Gastroesophageal sphincter (tissue), 4 donors: ENCODE results near the gene ELMO1. TPM values are rescaled to one million over a fixed set of nuclear protein-coding genes. Genes with fewer than 3 reads are reported as not detected.

Source experiments
- ATAC-seq: fragments of 150-250 bp; one replicate; pipeline ENCODE4 v1.9.1; 2016; ENCODE audit warnings: mild to moderate bottlenecking, moderate library complexity
- H3K27ac ChIP-seq, 4 donors: fragments of 200-600 bp; sonication (generic) in 3 of 4; 1 replicate in 3 of 4; 2 replicates in 1 of 4; pipeline ENCODE4 v1.5.1; 2016 to 2019
- H3K27me3 ChIP-seq: fragments of 200-600 bp; sonication (generic); one replicate; pipeline ENCODE4 v1.5.1; 2019
- H3K36me3 ChIP-seq, 2 donors: fragments of 200-600 bp; sonication (generic); one replicate each; pipeline ENCODE4 v1.5.1; 2019; ENCODE audit warnings: control low read depth in 1 of 2
- H3K4me1 ChIP-seq, 3 donors: fragments of 200-600 bp; sonication (generic); 1 replicate in 2 of 3; 2 replicates in 1 of 3; pipeline ENCODE4 v1.5.1; 2016 to 2019; ENCODE audit warnings: control low read depth in 2 of 3
- H3K4me3 ChIP-seq, 2 donors: fragments of 200-600 bp; sonication (generic); one replicate each; pipeline ENCODE4 v1.5.1; 2019; ENCODE audit warnings: mild to moderate bottlenecking in 1 of 2, moderate library complexity in 1 of 2
- H3K9me3 ChIP-seq, 3 donors: fragments of 200-600 bp; sonication (generic); one replicate each; pipeline ENCODE4 v1.5.1; 2017 to 2019; ENCODE audit warnings: control low read depth in 2 of 3
- EP300 ChIP-seq: sonication (generic); formaldehyde crosslinking; IDR thresholded peaks from one replicate; pipeline ENCODE4 v1.6.1; 2017; ENCODE audit warnings: antibody characterized with exemption, mild to moderate bottlenecking
- POLR2A ChIP-seq, 2 donors: fragments of 450-650 bp; IDR thresholded peaks; one replicate each; pipeline ENCODE4 v1.6.1; 2017; ENCODE audit warnings: antibody characterized with exemption in 2 of 2, mild to moderate bottlenecking in 2 of 2, moderate library complexity in 1 of 2
- POLR2AphosphoS5 ChIP-seq: sonication (generic); formaldehyde crosslinking; IDR thresholded peaks from one replicate; pipeline ENCODE4 v1.6.1; 2017; ENCODE audit warnings: antibody characterized with exemption
- WGBS, 2 donors: methylation state at CpG; one replicate each; pipeline ENCODE4 v1.1.5; 2018; ENCODE audit warnings: low coverage in 1 of 2; 5-methylcytosine and 5-hydroxymethylcytosine counted together
- total RNA-seq, 4 donors: library from RNA; depleted of rRNA; stranded (reverse); fragments of >200 nt; gene quantifications; one replicate each; pipeline ENCODE4 v1.1.0, GENCODE V29; 2016
- TF ChIP-seq, protein P1 (sequence below), 4 experiments: fragments of 200-600 bp in 2 of 4; fragments of 450-650 bp in 2 of 4; sonication (generic) in 1 of 4; IDR thresholded peaks; one replicate each; pipeline ENCODE4 v1.5.1; 2017 to 2019; ENCODE audit warnings: antibody characterized with exemption in 4 of 4, mild to moderate bottlenecking in 2 of 4, moderate library complexity in 2 of 4

The ELMO1 gene
- total RNA-seq, 4 donors from 2014 or later = 22.1 to 54.0 (median 42.7) TPM

DNA sequence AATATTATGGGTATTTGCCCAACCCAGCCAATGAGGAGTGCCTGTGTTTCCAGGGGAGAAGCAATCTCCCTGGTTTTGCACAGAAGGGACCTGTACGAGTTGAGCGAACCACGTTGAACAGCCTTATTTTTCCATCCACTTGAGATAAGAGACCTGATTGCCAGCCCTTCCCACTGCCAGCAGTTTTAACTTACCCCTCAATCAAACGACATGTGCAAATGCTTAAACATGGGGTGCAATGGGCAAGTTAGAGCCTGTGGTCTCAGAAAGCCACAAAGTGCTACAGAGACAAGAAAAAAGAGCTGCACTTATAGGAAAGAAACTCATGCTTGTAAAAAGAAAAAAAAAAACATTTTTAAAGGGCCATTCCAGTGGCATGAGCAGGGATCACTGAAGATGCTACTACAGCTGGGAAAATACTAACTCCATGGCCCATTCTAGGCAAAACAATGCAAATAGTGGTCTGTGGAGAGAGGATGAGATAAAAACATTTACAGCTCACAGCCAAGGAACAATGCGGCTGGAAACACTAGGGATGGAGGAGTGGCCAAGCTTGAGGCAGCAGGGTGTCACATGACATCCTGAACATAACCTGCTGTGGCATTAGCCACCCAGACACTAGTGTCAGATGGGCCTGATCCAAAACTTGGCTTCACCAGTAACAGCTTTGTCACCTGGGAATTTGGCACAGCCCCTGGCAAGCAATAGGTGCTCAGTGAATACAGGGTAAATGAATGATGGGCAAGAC, 162.8 kb downstream of the ELMO1 start:
- H3K9me3 ChIP-seq = no peaks in the 10 kb centered on the region
- WGBS, 2 donors = 68 to 71% methylated on average over 4 to 5 of the region's 5 CpGs
- no peak overlapping the region for H3K27ac ChIP-seq
- H3K4me3 ChIP-seq = no peak overlapping the region
- no peaks in the 10 kb centered on the region for H3K27me3 ChIP-seq
- no peak for ATAC-seq
- peaks cover 0 to 56% (median 0%) of the 10 kb centered on the region in 3 donors for H3K4me1 ChIP-seq
- H3K36me3 ChIP-seq = no peaks in the 10 kb centered on the region
- TF ChIP-seq EP300 = no peak
- TF ChIP-seq, protein P1, sequence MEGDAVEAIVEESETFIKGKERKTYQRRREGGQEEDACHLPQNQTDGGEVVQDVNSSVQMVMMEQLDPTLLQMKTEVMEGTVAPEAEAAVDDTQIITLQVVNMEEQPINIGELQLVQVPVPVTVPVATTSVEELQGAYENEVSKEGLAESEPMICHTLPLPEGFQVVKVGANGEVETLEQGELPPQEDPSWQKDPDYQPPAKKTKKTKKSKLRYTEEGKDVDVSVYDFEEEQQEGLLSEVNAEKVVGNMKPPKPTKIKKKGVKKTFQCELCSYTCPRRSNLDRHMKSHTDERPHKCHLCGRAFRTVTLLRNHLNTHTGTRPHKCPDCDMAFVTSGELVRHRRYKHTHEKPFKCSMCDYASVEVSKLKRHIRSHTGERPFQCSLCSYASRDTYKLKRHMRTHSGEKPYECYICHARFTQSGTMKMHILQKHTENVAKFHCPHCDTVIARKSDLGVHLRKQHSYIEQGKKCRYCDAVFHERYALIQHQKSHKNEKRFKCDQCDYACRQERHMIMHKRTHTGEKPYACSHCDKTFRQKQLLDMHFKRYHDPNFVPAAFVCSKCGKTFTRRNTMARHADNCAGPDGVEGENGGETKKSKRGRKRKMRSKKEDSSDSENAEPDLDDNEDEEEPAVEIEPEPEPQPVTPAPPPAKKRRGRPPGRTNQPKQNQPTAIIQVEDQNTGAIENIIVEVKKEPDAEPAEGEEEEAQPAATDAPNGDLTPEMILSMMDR (IDR thresholded peaks at IDR 0.05) = no peak
- TF ChIP-seq POLR2AphosphoS5 = no peak
- TF ChIP-seq POLR2A (IDR thresholded peaks at IDR 0.05) = no peak

DNA sequence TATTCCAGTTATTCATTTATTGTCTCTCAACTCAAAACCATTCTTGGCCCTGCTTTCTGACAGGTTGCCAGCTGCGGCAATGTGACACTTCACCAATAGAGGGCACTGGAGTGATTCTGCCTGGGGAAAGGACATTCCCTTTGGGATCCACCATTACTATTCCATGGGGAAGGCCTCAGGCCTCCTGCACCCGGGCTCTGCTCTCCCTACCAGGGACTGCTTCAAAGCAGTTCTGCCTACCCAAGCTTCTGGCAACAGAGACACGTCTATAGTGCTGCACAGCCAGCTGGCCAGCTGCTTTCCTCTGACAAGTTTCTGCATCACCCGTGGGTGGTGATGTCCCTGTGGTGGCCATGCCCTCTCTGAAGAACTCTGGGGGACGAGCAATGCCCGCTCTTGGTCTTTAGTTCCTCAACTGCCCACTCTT, 163.8 kb downstream of the ELMO1 start:
- Histone ChIP-seq H3K9me3 (no peaks in the 10 kb centered on the region), H3K4me1 (peaks cover 0 to 56% (median 0%) of the 10 kb centered on the region in 3 donors), H3K4me3 (no peak overlapping the region), H3K27me3 (no peaks in the 10 kb centered on the region), H3K27ac (peak overlapping the region in 2 of 4 donors; percentile 9 to 22), H3K36me3 (no peaks in the 10 kb centered on the region)
- no peak for ATAC-seq
- no peak for TF ChIP-seq POLR2A (IDR thresholded peaks at IDR 0.05)
- TF ChIP-seq POLR2AphosphoS5 = peak; percentile 16
- TF ChIP-seq, protein P1 (IDR thresholded peaks at IDR 0.05) = peak; percentile 26 to 65 (median 51)
- no peak for TF ChIP-seq EP300
- 75 to 80% methylated on average over 2 to 5 of the region's 6 CpGs for WGBS, 2 donors

DNA sequence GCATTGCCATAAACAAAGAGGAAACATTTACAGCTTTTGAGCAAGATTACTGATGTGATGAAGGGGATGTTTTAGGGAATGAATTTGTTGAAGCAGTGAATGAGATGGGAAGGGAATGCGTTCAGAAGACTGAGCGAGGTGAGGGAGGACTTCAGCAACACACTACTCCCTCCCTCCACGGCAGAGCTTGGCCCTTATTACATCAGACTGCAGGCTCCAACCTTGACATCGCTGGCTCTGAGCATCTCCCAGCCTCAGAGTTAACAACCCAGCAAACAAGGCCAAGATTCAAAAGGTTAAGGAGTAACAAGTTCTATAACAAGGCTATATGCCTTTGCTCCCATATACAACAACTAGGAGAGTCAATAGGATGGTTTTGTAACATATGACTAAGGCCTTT, 164.4 kb downstream of the ELMO1 start:
- Histone ChIP-seq H3K27ac (peak overlapping the region in 3 of 4 donors; percentile 15 to 43 (median 35)), H3K9me3 (no peaks in the 10 kb centered on the region), H3K27me3 (no peaks in the 10 kb centered on the region), H3K4me3 (no peak overlapping the region), H3K4me1 (peaks cover 0 to 56% (median 0%) of the 10 kb centered on the region in 3 donors), H3K36me3 (no peaks in the 10 kb centered on the region)
- ATAC-seq = no peak
- WGBS, 2 donors = 62 to 89% methylated on average over 4 of the region's 4 CpGs
- TF ChIP-seq POLR2AphosphoS5 = no peak
- TF ChIP-seq, protein P1 (IDR thresholded peaks at IDR 0.05) = no peak
- no peak for TF ChIP-seq EP300
- TF ChIP-seq POLR2A (IDR thresholded peaks at IDR 0.05) = no peak

DNA sequence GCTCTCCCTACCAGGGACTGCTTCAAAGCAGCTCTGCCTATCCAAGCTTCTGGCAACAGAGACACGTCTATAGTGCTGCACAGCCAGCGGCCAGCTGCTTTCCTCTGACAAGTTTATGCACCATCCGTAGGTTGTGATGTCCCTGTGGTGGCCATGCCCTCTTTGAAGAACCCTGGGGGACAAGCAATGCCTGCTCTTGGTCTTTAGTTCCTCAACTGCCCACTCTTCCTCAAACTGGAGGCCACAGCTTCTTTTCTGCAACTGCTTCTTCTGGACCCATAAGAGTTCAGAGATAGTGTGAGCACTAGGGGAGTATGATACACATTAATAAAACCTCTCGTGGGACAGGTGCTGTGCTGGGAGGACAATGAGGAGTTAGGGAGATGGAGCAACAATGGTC, 164.9 kb downstream of the ELMO1 start:
- whole genome bisulfite sequencing, 2 donors = 43 to 80% methylated on average over 1 to 2 of the region's 4 CpGs
- H3K4me1 ChIP-seq = peaks cover 0 to 56% (median 0%) of the 10 kb centered on the region in 3 donors

More for the DNA sequence above, 164.9 kb downstream of the ELMO1 start:
- TF ChIP-seq POLR2AphosphoS5 (no peak), POLR2A (IDR thresholded peaks at IDR 0.05) (no peak), EP300 (no peak)
- TF ChIP-seq, protein P1 (IDR thresholded peaks at IDR 0.05) = no peak
- Histone ChIP-seq H3K36me3 (no peaks in the 10 kb centered on the region), H3K9me3 (no peaks in the 10 kb centered on the region), H3K4me3 (no peak overlapping the region), H3K27ac (peak overlapping the region in 3 of 4 donors; percentile 14 to 43 (median 15)), H3K27me3 (no peaks in the 10 kb centered on the region)
- ATAC-seq = no peak
